ENCODE data around the gene PRAME.

PRAME gene

DNA sequence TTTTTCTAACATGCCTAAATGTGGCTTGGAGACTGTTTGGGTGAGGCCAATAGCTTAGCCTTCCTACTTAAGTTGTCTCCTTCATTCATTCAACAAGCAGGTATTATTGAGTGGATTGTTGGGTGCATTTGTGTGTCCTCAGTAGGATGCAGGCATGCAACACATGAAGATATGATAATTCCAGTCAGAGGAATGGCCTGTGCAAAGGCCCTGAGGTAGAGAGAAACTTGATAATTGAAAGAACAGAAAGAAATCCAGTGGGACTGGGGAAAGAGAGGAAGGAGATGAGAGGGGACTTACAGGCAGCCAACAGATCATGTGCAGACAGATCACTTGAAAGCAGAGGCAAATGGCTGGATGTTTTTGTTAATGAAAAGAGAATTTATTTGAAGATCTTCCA is 15.3 kb upstream of the PRAME start:
- no peak for DNase-seq
- no peaks in the 10 kb centered on the region for H3K9me3 ChIP-seq (ENCODE audit: severe bottlenecking)
- H3K4me3 ChIP-seq (ENCODE audit: low read depth, low read length) = no peak overlapping the region
- TF ChIP-seq, protein P1, sequence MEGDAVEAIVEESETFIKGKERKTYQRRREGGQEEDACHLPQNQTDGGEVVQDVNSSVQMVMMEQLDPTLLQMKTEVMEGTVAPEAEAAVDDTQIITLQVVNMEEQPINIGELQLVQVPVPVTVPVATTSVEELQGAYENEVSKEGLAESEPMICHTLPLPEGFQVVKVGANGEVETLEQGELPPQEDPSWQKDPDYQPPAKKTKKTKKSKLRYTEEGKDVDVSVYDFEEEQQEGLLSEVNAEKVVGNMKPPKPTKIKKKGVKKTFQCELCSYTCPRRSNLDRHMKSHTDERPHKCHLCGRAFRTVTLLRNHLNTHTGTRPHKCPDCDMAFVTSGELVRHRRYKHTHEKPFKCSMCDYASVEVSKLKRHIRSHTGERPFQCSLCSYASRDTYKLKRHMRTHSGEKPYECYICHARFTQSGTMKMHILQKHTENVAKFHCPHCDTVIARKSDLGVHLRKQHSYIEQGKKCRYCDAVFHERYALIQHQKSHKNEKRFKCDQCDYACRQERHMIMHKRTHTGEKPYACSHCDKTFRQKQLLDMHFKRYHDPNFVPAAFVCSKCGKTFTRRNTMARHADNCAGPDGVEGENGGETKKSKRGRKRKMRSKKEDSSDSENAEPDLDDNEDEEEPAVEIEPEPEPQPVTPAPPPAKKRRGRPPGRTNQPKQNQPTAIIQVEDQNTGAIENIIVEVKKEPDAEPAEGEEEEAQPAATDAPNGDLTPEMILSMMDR (IDR thresholded peaks at IDR 0.05; ENCODE audit: low read depth, low read length) = no peak
- no peaks in the 10 kb centered on the region for H3K36me3 ChIP-seq
- H3K27me3 ChIP-seq (ENCODE audit: insufficient read depth, low read depth, severe bottlenecking) = no peaks in the 10 kb centered on the region
- no peak overlapping the region for H3K27ac ChIP-seq

- Histone ChIP-seq H3K36me3 (no peaks in the 10 kb centered on the region), H3K9me3 (ENCODE audit: severe bottlenecking) (no peaks in the 10 kb centered on the region), H3K4me3 (ENCODE audit: low read depth, low read length) (no peak overlapping the region), H3K27me3 (ENCODE audit: insufficient read depth, low read depth, severe bottlenecking) (no peaks in the 10 kb centered on the region), H3K27ac (no peak overlapping the region)
- no peak for DNase-seq
- TF ChIP-seq, protein P1 (IDR thresholded peaks at IDR 0.05; ENCODE audit: low read depth, low read length) = no peak
These were observed 14.2 kb upstream of the PRAME start for GRCh38 chr22:22573047-22573889.

DNA sequence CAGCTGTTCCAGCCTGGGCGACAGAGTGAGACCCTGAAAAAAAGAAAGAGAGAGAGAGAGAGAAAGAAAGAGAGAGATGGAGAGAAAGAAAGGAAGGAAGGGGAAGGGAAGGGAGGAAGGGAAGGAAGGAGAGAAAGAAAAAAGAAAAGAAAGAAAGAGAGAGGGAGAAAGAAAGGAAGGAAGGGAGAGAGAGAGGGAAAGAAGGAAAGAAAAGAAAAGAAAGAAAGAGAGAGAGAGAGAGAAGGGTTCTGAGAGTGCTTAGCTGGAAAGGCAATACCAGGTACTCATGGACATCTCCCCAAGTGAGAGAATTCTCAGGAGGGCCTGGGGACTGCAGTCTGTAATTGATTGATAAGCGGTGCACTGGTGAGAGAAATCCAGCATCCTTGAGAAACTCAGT is 12.8 kb upstream of the PRAME start:
- Histone ChIP-seq H3K27me3 (ENCODE audit: insufficient read depth, low read depth, severe bottlenecking) (no peaks in the 10 kb centered on the region), H3K36me3 (no peaks in the 10 kb centered on the region), H3K9me3 (ENCODE audit: severe bottlenecking) (no peaks in the 10 kb centered on the region), H3K27ac (no peak overlapping the region), H3K4me3 (ENCODE audit: low read depth, low read length) (no peak overlapping the region)
- DNase-seq = no peak
- TF ChIP-seq, protein P1 (IDR thresholded peaks at IDR 0.05; ENCODE audit: low read depth, low read length) = no peak

DNA sequence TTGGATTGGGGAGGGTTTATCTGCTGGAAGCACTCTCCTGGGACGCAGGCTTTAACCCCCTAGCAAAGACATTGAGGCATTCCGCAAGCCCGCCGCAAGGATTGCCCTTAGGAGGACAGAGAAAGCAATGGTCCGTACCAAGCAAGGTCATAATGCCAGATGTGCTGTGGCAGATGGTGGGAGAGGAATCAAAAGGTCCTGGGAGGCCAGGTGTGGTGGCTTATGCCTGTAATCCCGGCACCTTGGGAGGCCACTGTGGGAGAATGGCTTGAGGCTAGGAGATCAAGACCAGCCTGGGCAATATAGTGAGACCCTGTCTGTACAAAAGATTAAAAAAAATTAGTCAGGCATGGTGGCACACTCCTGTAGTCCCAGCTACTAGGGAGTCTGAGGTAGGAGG is 12.4 kb upstream of the PRAME start:
- peaks cover 2% of the 10 kb centered on the region for H3K9me3 ChIP-seq (ENCODE audit: severe bottlenecking)

GRCh38 chr22:22569218-22569617 is 10.2 kb upstream of the PRAME start:
- H3K9me3 ChIP-seq (ENCODE audit: severe bottlenecking) = peaks cover 9% of the 10 kb centered on the region

More for the DNA sequence above, 12.4 kb upstream of the PRAME start:
- no peak overlapping the region for H3K27ac ChIP-seq
- TF ChIP-seq, protein P1 (IDR thresholded peaks at IDR 0.05; ENCODE audit: low read depth, low read length) = no peak
- DNase-seq = peak; percentile 76
- H3K27me3 ChIP-seq (ENCODE audit: insufficient read depth, low read depth, severe bottlenecking) = no peaks in the 10 kb centered on the region
- H3K36me3 ChIP-seq = no peaks in the 10 kb centered on the region
- no peak overlapping the region for H3K4me3 ChIP-seq (ENCODE audit: low read depth, low read length)

More at GRCh38 chr22:22569218-22569617, 10.2 kb upstream of the PRAME start:
- H3K27me3 ChIP-seq (ENCODE audit: insufficient read depth, low read depth, severe bottlenecking) = no peaks in the 10 kb centered on the region
- H3K36me3 ChIP-seq = no peaks in the 10 kb centered on the region
- no peak overlapping the region for H3K4me3 ChIP-seq (ENCODE audit: low read depth, low read length)
- TF ChIP-seq, protein P1 (IDR thresholded peaks at IDR 0.05; ENCODE audit: low read depth, low read length) = no peak
- H3K27ac ChIP-seq = no peak overlapping the region
- DNase-seq = no peak

Measured in WERI-Rb-1 (cell line).